WTC11 (cell line): ENCODE results near the gene CRYBA4.

Source experiments
- E2F1 ChIP-seq: sonication (generic); formaldehyde crosslinking; IDR thresholded peaks from 2 replicates; pipeline ENCODE4 v1.8.0; 2022; ENCODE audit warnings: mild to moderate bottlenecking, missing genetic modification reagents
- ETV6 ChIP-seq: sonication (generic); formaldehyde crosslinking; IDR thresholded peaks from 2 replicates; pipeline ENCODE4 v1.8.1; 2022; ENCODE audit warnings: mild to moderate bottlenecking, missing genetic modification reagents
- SMAD4 ChIP-seq: sonication (generic); formaldehyde crosslinking; IDR thresholded peaks from 2 replicates; pipeline ENCODE4 v1.8.0; 2022; ENCODE audit warnings: mild to moderate bottlenecking, missing genetic modification reagents

GRCh38 chr22:26597480-26597879 lies 24.3 kb upstream of the CRYBA4 start:
- TF ChIP-seq ETV6 (CRISPR knock-in tag) (no peak), E2F1 (CRISPR knock-in tag) (no peak), SMAD4 (CRISPR knock-in tag) (no peak)
